H1 (cell line): ENCODE results near the gene EXOSC7. TPM values are rescaled to one million over a fixed set of nuclear protein-coding genes. Genes with fewer than 3 reads are reported as not detected.

Experiments
- CTCF ChIA-PET: fragments of 300-600 bp; sonication (Branson Sonifier 250); formaldehyde crosslinking; loops from one replicate; lab custom pipeline; 2021; ENCODE audit not compliant: partially characterized antibody; lab: Charles Lee
- POLR2A ChIA-PET: fragments of 300-600 bp; sonication (Branson Sonifier 250); formaldehyde crosslinking; loops from one replicate; lab custom pipeline; 2021; ENCODE audit warnings: inconsistent platforms; ENCODE audit not compliant: partially characterized antibody; lab: Charles Lee
- DNase-seq, 2 experiments: peaks; one replicate each; pipeline versions ENCODE4 v3.0.0 to v3.0.0-alpha.2; 2010 to 2022; ENCODE audit warnings: low spot score in 2 of 2, low read depth in 1 of 2, mixed read lengths in 1 of 2
- FAIRE-seq: peaks from 2 replicates; lab custom pipeline; 2011; peaks lifted over from hg19 to GRCh38; lab: Jason Lieb, UNC
- H2AFZ ChIP-seq: 2 replicates; pipeline ENCODE4 v1.8.1; 2012; ENCODE audit warnings: low read length, inconsistent platforms
- H2AK5ac ChIP-seq: 2 replicates; pipeline ENCODE4 v1.6.1; 2013; ENCODE audit warnings: low read depth, low read length
- H2BK120ac ChIP-seq: replicated peaks from 2 replicates; pipeline ENCODE3; 2013; ENCODE audit warnings: low read depth, low read length, inconsistent platforms
- H2BK12ac ChIP-seq: 2 replicates; pipeline ENCODE4 v1.6.1; 2013; ENCODE audit warnings: low read depth, low read length
- H2BK15ac ChIP-seq: 2 replicates; pipeline ENCODE4 v1.6.1; 2013; ENCODE audit warnings: low read length
- H2BK20ac ChIP-seq: 2 replicates; pipeline ENCODE4 v1.6.1; 2013; ENCODE audit warnings: low read length
- H2BK5ac ChIP-seq: 2 replicates; pipeline ENCODE4 v1.6.1; 2013; ENCODE audit warnings: low read depth, low read length
- H3K14ac ChIP-seq: 2 replicates; pipeline ENCODE4 v1.6.1; 2013; ENCODE audit warnings: inconsistent platforms; ENCODE audit not compliant: insufficient read length
- H3K18ac ChIP-seq: 2 replicates; pipeline ENCODE4 v1.6.1; 2013; ENCODE audit warnings: low read length; ENCODE audit errors: extremely low read depth
- H3K23ac ChIP-seq: 2 replicates; pipeline ENCODE4 v1.6.1; 2013; ENCODE audit warnings: inconsistent platforms; ENCODE audit not compliant: insufficient read length
- H3K23me2 ChIP-seq: 2 replicates; pipeline ENCODE4 v1.6.1; 2013; ENCODE audit warnings: low read depth, low read length
- H3K27ac ChIP-seq: 2 replicates; pipeline ENCODE4 v1.6.1; 2011; ENCODE audit warnings: low read depth, low read length, inconsistent platforms
- H3K27me3 ChIP-seq, 4 experiments: replicated peaks in 1 of 4; 1 replicate in 1 of 4; 2 replicates in 3 of 4; pipeline versions ENCODE4 v1.6.1 to v1.8.1; 2011 to 2013; ENCODE audit warnings: low read length in 3 of 4, mild to moderate bottlenecking in 3 of 4, inconsistent platforms in 2 of 4, mixed read lengths in 2 of 4, moderate library complexity in 1 of 4; ENCODE audit not compliant: control insufficient read depth in 3 of 4, insufficient read depth in 3 of 4; ENCODE audit errors: extremely low read depth in 1 of 4
- H3K36me3 ChIP-seq, 4 experiments: 2 replicates each; pipeline versions ENCODE4 v1.6.1 to v1.8.1; 2011 to 2013; ENCODE audit warnings: mild to moderate bottlenecking in 4 of 4, low read length in 3 of 4, moderate library complexity in 2 of 4, control low read depth in 1 of 4, inconsistent platforms in 1 of 4; ENCODE audit not compliant: insufficient read depth in 4 of 4, control insufficient read depth in 2 of 4
- H3K4ac ChIP-seq: replicated peaks from 2 replicates; pipeline ENCODE3; 2013; ENCODE audit warnings: low read length, low read depth, mixed read lengths, inconsistent platforms; ENCODE audit not compliant: insufficient read length
- H3K4me1 ChIP-seq, 4 experiments: replicated peaks in 1 of 4; 1 replicate in 1 of 4; 2 replicates in 3 of 4; pipeline versions ENCODE4 v1.6.1 to v1.8.1; 2011 to 2013; ENCODE audit warnings: low read length in 3 of 4, inconsistent platforms in 2 of 4, mixed read lengths in 1 of 4; ENCODE audit not compliant: insufficient read depth in 4 of 4, control insufficient read depth in 3 of 4
- H3K4me2 ChIP-seq, 2 experiments: 2 replicates each; pipeline versions ENCODE4 v1.6.1 to v1.8.1; 2011 to 2013; ENCODE audit warnings: low read depth in 2 of 2, low read length in 2 of 2, control low read depth in 1 of 2, inconsistent platforms in 1 of 2, mild to moderate bottlenecking in 1 of 2; ENCODE audit not compliant: insufficient read depth in 1 of 2
- H3K4me3 ChIP-seq, 4 experiments: fragments of 200-600, 300-600 bp in 1 of 4; sonication (generic), shearing (Covaris generic), sonication (Bioruptor Twin) in 1 of 4; 2 replicates each; pipeline versions ENCODE4 v1.5.1 to v1.8.1; 2011 to 2016; ENCODE audit warnings: low read length in 4 of 4, low read depth in 3 of 4, control low read depth in 2 of 4, inconsistent platforms in 2 of 4, mild to moderate bottlenecking in 2 of 4, mixed read lengths in 1 of 4, moderate library complexity in 1 of 4; ENCODE audit not compliant: insufficient read depth in 2 of 4; ENCODE audit errors: extremely low read depth in 1 of 4
- H3K56ac ChIP-seq: replicated peaks from 2 replicates; pipeline ENCODE3; 2013; ENCODE audit warnings: low read depth, mild to moderate bottlenecking, mixed read lengths, low read length, inconsistent platforms; ENCODE audit not compliant: insufficient read length
- H3K79me1 ChIP-seq: 2 replicates; pipeline ENCODE4 v1.6.1; 2013; ENCODE audit warnings: low read depth, low read length, control low read depth
- H3K79me2 ChIP-seq, 2 experiments: 2 replicates each; pipeline versions ENCODE4 v1.6.1 to v1.8.1; 2012 to 2013; ENCODE audit warnings: low read length in 2 of 2, mild to moderate bottlenecking in 2 of 2, inconsistent platforms in 1 of 2; ENCODE audit not compliant: insufficient read depth in 2 of 2, control insufficient read depth in 1 of 2
- H3K9ac ChIP-seq, 4 experiments: replicated peaks in 1 of 4; 1 replicate in 1 of 4; 2 replicates in 3 of 4; pipeline versions ENCODE4 v1.6.1 to v1.8.1; 2011 to 2013; ENCODE audit warnings: low read depth in 3 of 4, low read length in 3 of 4, control low read depth in 2 of 4, mild to moderate bottlenecking in 2 of 4, moderate library complexity in 2 of 4, inconsistent platforms in 1 of 4; ENCODE audit errors: extremely low read depth in 1 of 4
- H3K9me3 ChIP-seq, 2 experiments: 2 replicates each; pipeline versions ENCODE4 v1.6.1 to v1.8.1; 2012 to 2013; ENCODE audit warnings: mild to moderate bottlenecking in 2 of 2, moderate library complexity in 2 of 2, control low read depth in 1 of 2, inconsistent platforms in 1 of 2, low read depth in 1 of 2, low read length in 1 of 2, mixed read lengths in 1 of 2; ENCODE audit not compliant: insufficient read depth in 2 of 2
- H4K20me1 ChIP-seq, 2 experiments: replicated peaks in 1 of 2; 2 replicates each; pipeline versions ENCODE3 to v1.8.1; 2011 to 2013; ENCODE audit warnings: inconsistent platforms in 2 of 2, low read length in 2 of 2, mild to moderate bottlenecking in 1 of 2; ENCODE audit not compliant: insufficient read depth in 2 of 2, control insufficient read depth in 1 of 2
- H4K5ac ChIP-seq: 2 replicates; pipeline ENCODE4 v1.6.1; 2013; ENCODE audit warnings: low read length, low read depth, mixed read lengths, inconsistent platforms; ENCODE audit not compliant: insufficient read length
- H4K8ac ChIP-seq: 2 replicates; pipeline ENCODE4 v1.8.0; 2013; ENCODE audit warnings: mild to moderate bottlenecking, moderate library complexity, low read length, inconsistent platforms; ENCODE audit not compliant: insufficient read depth; ENCODE audit errors: extremely low read depth
- H4K91ac ChIP-seq: replicated peaks from 2 replicates; pipeline ENCODE3; 2013; ENCODE audit warnings: low read length, mixed read lengths, inconsistent platforms; ENCODE audit not compliant: insufficient read length
- JUND ChIP-seq: IDR thresholded peaks from 2 replicates; pipeline ENCODE4 v1.6.1; 2011; ENCODE audit warnings: mild to moderate bottlenecking, improper control_type of control experiment, low read length
- WGBS, 2 experiments: shearing (Covaris generic) in 1 of 2; methylation state at CpG; one replicate each; pipeline versions ENCODE4 v1.1.6 to v1.1.7; 2013 to 2015; ENCODE audit warnings: low lambda C conversion rate in 2 of 2, mixed read lengths in 2 of 2, inconsistent platforms in 1 of 2, low coverage in 1 of 2, missing lambda C conversion rate in 1 of 2; ENCODE audit not compliant: insufficient replicate concordance in 2 of 2, insufficient coverage in 1 of 2, insufficient read length in 1 of 2; ENCODE audit errors: extremely low coverage in 1 of 2, missing lambda C conversion rate in 1 of 2; 5-methylcytosine and 5-hydroxymethylcytosine counted together
- polyA plus RNA-seq, 7 experiments: library from polyadenylated mRNA; depleted of rRNA in 3 of 7; stranded (reverse) in 5 of 7; unstranded in 2 of 7; fragments of >200 nt in 5 of 7; fragments of 200-250 nt in 2 of 7; gene quantifications; 1 replicate in 5 of 7; 2 replicates in 1 of 7; 4 replicates in 1 of 7; pipeline versions ENCODE4 v1.2.1 to v1.2.3, GENCODE V29; 2011 to 2013; ENCODE audit warnings: missing spikeins in 2 of 7, mixed read lengths in 2 of 7
- total RNA-seq: library from RNA; stranded (reverse); fragmentation: NEBNext Ultra II Directional; extraction: Animal tissue kit (Norgen Biotek cat#: 25700); gene quantifications from 2 replicates; pipeline ENCODE4 v1.2.1, GENCODE V29; 2021

Gene EXOSC7
- total and polyA plus RNA-seq, 2 of the 8 experiments (the other 6 are each of a cell fraction or from before 2014, with no cell fraction given) = 92.7 to 94.5 TPM

DNA sequence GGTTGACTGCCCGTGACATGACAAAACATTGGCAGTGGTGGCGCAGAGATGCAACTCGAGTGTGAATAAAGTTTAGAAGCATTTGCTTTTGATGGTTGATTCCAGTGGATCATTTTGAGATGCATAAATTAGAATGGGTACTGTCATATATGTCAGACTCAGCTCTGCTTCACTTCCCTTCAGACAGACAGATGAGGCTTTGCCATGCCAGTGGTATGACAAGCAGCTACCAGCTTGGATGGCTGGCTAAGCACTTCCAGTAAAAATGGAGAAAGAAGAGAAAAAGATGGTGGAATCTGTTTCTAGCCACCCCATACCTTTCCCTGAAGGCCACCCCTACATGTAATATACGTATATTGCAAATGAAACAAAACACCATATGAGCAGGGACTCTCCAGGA lies 36.5 kb downstream of the EXOSC7 start:
- Histone ChIP-seq H2BK20ac (no peak overlapping the region), H2BK120ac (no peak overlapping the region), H2BK12ac (no peak overlapping the region), H2BK15ac (no peak overlapping the region), H3K27me3 (no peaks in the 10 kb centered on the region), H2AFZ (no peak overlapping the region), H3K4me2 (no peak overlapping the region), H3K9me3 (no peaks in the 10 kb centered on the region), H3K27ac (no peak overlapping the region), H3K56ac (no peak overlapping the region), H3K23ac (no peak overlapping the region), H2AK5ac (no peak overlapping the region), H4K8ac (no peak overlapping the region), H3K4me3 (no peak overlapping the region), H3K79me2 (no peaks in the 10 kb centered on the region), H3K4me1 (peaks cover 0 to 5% (median 0%) of the 10 kb centered on the region in 4 experiments; a peak in 1 of 7 replicates), H4K5ac (no peak overlapping the region), H4K91ac (no peak overlapping the region), H3K14ac (no peak overlapping the region), H2BK5ac (no peak overlapping the region), H3K4ac (no peak overlapping the region), H3K9ac (no peak overlapping the region), H3K23me2 (no peaks in the 10 kb centered on the region), H3K18ac (no peak overlapping the region), H3K36me3 (peaks cover 14 to 48% (median 37%) of the 10 kb centered on the region in 4 experiments; a peak in 6 of 8 replicates), H3K79me1 (no peaks in the 10 kb centered on the region; the same call in 1 of the 2 replicates), H4K20me1 (peaks cover 0 to 2% of the 10 kb centered on the region in 2 experiments)
- ChIA-PET POLR2A (interaction anchor here (1.2 kb wide), 2 partner anchors 10 to 36 kb away, joined by 3 to 4 read pairs; no protein-coding TSS in a partner anchor), CTCF (interaction anchor here (0.7 to 1.7 kb wide), 4 partner anchors 17 to 159 kb away, joined by 3 to 5 read pairs (median 4); no protein-coding TSS in a partner anchor)
- FAIRE-seq = no peak
- no peak for TF ChIP-seq JUND
- 96% methylated on average over 4 of the region's 4 CpGs; no CpG with 5 or more reads in 1 of the 2 experiments for WGBS, 2 experiments
- DNase-seq = no peak
